HG02588 (cell line): Measurements from ENCODE around the gene TRPV3.
A peak's percentile ranks its signal among the peaks of the same experiment; 100 is the strongest.
"Not testable (repeated sequence)": the region's sequence is repeated elsewhere in the genome, so short reads cannot be mapped to it uniquely, and the experiment has no call there.

ENCODE experiments used
- ATAC-seq: cut with Tn5 transposase; IDR thresholded peaks from one replicate; pipeline ENCODE4 v1.9.1; 2021; ENCODE audit warnings: mild to moderate bottlenecking, moderate library complexity; ENCODE audit not compliant: unreplicated experiment

The TRPV3 gene

DNA sequence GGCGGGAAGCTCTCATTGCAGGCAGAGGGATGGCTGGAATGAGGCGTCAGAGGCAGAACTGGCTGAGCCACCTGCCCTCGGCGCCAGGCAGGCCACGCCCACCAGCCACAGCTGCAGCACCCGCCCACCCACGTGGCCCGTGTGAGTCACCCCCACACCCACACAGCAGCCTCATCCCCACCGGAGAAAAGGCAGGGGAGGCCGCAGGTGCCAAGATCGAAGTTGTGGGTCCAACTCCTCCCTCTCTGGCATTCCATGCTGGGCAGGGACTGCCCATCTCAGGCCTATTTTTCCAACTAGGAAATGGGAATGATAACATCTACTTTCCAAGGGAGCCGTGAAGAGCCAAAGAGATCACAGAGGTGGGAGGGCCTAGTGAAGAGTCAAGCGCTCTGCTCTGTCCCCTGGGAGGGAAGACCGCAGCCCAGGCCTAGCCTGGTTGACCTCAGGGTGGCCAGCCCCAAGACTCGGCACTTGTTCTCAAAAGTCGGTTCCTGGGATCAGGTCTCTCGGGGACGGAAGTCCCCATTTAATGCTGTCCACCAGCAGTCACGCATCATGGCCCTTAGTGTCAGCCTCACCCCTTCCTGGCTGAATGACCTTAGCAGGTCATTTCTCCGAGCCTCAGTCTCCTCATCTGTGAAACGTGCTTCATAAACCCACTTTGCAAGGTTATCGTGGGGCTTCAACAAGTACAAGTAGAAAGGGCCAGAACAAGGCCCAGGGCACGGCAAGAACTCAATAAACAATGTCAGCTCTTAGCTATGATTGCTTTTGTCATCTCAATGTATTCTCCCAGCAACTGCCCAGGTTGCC, at the start of gene TRPV3:
TSS of gene TRPV3 (minus strand) at position 45 of the 816 bp plus-strand sequence. CDS start 2,962 bp downstream, outside the sequence.
- peak; percentile 38 for ATAC-seq

DNA sequence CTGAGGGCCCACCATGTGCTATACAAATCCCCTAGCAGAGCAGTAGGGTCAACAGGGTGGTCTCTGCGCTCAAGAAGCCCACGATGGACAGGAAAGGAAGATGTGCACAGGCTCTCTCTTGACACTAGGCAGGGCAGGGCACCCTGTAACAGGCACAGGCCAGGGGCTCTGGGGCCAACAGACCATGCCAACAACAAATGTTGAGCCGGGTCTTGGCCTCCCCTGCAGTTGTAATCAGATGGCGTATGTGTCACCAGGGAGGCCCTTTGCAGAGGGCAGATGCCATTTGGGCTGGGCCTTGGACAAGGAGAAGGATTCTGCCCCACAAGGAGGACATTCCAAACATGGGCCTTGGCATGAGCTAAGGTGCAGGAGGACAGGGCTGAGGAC, 46.3 kb upstream of the TRPV3 start:
- no peak for ATAC-seq

DNA sequence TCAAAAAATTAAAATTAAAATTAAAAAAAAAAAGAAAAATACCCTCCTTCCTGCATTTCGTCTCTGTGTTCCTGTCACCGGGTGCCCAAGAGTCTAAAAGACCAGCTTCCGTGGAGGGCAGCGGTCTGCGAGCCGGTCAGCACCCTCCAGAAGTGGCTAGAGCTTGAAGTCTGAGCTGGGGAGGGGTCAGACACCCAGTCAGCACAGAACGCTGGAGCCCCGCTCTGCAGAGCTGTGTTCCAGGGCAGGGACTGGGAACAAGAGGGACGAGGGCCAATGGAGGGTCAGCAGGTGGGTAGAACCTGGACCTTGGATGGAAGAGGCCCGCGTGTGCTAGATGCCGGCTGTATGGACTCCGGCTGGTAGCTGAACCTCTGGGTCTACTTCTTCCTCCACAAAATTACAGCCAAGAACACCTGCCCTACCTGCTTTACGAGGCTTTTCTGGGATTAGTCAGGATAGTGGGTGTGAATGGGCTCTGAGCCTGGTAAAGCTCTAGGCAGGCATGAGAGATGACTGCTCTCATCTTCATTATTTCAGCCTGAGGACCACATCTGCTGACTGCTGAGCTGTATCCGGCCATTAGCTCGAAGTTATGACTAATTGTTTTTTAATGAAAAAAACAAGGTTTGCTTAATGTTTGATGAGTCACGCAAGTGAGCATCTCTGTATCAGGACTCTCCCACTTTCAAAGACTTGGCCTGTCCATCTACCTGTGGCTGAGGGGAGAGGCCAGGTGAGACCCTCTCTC, 45.7 kb upstream of the TRPV3 start:
- ATAC-seq, result no peak

DNA sequence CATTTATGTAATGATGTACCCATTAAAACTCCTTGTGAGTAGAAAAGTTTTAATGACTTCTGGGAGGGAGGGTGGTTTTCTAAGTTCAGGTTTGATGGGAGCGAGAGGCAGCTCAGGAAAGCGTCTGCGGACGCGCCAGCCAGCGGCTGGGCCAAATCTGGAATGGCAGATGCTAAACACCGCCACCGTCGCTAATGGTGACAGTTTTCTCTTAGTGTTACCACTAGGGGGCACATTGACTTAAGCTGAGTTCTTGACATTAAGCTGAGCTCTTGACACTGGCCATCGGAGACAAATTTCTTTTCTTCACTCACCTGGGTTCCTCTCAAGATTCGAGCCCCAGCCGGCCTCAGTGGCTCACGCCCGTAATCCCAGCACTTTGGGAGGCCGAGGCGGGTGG, 44.9 kb upstream of the TRPV3 start:
- no peak for ATAC-seq

DNA sequence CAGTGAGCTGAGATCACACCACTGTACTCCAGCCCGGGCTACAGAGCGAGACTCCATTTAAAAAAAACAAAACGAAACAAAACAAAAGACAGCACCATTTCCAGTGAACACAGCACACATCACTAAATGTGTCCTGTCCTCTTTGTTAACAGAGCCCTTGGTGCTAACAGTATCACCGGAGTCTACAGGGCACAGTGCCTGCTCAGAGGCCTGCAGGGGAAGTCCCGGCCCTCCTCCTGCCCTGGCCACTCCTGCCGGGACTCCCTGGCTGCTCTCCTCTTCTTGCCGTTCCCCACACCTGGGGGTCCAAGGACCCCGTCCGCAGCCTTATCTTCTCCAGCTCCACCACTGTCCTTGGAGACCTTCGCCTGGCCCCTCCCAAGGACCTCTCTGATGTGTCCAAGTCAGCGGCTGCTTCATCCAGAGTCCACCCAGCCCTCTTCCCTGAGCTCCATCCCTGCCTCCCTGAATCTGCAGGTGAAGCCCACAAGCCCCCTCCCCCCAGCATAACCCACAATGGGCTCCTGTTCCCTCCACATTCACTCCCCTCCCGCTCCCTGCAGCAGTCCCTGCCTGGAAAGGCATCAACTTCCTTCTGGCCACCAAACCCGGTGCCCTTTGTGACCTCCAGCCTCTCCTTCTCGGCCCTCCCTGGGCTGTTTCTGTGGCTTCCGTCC, 43.1 kb upstream of the TRPV3 start:
- ATAC-seq, result no peak

DNA sequence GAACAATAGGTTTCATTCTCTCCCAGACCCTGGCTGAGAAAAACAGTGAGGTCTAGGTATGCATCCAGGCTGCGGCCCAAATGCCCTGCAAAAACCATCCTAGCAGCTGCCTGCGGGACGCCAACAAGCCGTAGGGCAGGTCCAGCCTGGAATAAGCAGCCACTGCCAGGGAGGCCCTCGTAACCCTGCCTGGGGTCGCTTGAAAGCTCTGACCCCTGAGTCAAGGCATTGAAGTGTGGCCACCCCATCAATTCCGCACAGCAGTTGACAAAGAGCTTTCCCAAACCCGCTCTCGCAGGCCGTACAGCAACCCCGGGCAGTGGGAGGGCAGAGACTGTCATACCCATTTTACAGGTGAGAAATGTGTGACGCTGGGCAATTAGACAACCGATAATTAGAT, 40.5 kb upstream of the TRPV3 start:
- no peak for ATAC-seq

DNA sequence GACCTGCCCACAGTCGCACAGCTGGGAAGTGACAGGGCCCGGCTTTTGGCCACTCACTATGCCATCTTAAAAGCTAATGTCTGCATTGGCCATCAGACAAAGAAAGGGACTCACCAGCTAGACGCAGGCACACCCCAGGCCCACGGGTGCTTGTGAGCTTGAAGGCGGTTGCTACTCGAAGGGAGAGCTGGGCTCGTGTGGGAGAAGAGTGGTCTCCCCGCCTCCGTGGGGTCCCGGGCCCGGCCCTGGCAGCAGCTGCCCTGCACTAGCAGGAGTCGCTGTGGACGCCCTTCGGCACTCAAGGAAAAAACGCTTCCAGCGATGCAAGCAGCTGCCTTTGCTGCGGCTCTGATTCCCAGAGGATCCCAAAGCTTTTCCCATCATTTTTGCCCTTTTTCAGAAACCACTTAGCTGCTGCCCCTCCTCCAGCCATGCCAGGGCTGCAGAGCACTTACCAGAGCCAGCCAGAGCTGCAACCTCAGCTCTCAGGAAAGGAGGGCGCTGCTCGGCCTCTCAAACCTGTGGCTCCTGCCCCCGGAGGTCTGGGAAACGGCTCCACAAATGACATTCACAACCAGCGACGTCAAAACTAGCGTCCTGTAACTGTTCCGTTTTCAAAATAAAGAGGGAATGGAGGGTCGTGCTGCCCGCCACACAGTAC, 39.3 kb upstream of the TRPV3 start:
- ATAC-seq, result no peak

DNA sequence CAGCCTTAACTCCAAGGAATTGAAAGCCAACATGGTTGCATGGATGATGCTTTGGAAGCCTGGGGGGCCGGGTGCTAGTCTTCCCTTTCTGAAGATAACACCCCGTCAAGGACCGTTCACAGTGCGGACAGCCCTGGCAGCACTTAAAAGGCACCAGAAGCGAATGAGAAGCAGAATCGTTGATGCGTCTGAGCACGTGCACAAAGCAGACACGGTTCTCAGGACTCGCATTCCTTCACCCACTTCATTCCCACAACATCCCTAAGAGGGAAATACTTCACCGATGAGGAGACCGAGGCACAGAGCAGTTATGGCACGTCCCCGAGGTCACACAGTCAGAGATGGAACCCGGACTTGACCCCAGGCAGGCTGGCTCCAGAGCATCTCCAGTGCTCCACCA, 37.4 kb upstream of the TRPV3 start:
- ATAC-seq, result no peak

DNA sequence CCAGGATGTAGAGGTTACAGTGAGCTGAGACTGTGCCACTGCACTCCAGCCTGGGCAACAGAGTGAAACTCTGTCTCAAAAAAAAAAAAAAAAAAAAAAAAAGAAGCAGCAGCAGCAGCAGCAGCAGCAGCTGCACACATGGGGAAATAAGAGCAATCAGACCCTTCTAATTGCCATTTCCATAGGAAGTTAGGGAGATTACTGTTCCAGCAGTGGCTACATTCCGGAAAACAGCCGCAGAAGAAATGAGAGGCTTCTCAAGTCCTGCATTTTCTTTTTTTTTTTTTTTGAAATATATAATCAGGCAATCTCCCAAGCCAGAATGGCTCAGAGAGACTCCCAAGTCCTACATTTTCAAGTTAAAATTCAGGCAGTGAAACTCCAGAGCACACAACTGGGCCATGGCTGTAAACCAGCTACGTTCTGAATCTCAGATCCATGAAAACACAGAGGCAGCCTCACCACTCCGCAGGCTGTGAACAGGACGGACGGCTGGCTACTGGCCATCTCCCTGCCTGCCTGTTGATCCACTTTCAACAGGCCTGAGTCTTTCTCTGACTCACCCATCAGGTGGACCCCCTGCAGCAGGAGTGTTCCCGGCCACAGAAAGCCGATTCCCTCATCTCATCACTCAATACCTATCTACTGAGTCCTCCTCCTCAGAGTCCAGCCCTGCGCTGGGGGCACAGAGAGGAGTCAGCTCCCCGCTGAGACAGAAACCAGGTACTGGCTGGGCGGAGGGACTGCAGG, 36.6 kb upstream of the TRPV3 start:
- no peak for ATAC-seq

DNA sequence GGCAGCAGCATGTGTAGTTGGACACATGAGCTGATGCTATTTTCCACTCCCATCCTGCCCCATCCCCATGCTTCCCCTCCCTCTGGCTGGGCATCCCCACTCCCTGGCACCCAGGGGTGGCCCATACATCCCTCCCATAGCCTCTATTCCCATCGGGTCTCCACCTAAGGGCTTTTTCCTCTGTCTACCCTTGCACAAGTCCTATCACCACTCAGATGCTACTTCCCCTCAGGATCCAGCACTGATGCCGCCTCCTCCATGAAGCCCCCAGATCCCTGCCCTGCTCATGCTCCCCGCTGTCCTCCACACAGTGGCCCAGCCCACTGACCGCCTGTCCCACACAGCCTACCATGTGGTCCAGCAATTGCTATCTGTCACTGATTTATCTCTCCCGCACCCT, 35.8 kb upstream of the TRPV3 start:
- no peak for ATAC-seq

DNA sequence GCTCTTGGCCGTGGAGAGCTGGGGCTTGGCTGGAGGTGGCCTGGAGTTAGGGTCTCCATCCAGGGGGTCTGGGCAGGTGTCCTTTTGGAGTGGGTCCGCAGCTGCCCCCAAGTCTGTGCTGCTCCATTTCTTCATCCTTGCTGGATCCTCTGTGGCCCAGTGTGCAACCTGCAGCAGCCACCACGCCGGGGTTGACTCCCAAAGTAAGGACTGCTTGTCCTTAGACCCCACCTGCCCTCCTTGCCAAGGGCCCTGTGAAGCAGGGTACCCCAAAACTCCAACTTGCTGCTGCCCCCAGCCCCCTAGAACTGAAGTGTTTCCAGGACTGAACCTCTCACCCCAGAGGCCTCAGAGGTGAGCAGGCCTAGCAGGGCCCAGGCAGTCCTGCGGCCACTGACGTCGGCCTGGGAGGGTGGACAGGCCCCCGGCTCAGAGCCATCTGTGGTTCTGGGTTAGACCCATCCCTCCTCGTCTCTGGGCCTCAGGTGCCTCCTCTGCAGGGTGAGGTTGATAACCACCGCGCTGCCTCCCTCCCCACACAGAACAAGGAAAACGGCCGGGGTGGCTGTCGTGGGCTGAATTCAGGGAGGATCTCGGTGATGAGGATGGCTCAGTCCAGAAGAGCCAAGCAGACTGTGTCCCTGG, 34.7 kb upstream of the TRPV3 start:
- ATAC-seq, result no peak

DNA sequence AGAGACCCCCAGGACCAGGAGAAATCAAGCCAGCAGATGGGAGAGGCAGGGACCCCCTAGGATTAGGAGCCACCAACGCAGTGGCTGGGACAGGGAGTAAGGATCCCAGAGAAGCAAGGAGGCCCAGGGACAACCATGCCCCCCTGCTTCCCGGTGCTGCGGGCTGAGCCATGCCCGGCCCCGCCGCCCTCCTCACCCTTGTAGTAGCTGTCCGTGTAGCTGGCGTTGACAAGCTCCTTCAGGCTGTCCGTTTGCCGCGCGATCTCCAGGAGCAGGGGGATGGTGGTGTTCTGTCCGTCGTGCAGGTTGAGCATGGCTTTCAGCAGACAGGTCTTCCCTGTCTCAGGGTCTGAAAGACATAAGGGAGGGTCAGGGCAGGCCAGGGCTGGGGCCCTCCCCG, 33.2 kb upstream of the TRPV3 start:
- no peak for ATAC-seq

DNA sequence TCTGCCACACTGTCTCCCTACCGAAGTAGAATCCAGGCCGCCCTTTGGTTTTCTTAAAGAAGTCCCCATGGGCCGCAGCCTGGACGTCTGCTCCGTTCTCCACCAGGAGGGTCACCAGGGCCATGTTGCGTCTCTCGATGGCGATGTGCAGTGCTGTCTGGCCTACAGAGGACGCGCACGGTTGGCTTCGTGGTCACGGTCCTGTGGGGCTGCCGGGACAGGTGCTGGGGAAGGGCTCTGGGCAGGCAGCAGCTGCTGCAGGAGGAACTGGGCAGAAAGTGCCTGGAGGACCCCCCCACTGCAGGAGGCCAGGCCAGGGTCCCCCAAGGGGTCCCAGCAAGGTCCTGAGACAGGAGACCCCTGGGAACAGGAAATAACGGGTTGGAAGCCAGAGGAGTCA, 32.6 kb upstream of the TRPV3 start:
- ATAC-seq, result no peak

DNA sequence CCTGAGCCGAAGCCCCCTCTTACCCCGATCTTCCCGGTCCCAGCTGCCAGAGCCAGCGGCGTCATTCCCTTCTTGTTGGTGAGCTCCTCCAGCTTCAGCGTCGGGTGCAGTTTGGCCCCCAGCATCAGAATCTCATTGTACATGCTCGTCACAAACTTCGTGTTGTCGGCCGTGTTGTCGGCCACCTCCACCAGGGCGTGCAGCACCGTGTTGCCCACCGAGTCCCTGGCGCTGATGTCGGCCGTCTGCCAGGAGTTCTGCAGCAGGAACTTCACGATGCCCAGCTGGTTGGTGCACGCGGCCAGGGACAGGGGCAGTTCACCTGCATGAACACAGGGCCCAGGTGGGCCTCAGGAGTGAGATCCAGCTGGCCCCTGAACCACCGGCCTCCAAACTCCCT, 32.2 kb upstream of the TRPV3 start:
- ATAC-seq, result no peak

DNA sequence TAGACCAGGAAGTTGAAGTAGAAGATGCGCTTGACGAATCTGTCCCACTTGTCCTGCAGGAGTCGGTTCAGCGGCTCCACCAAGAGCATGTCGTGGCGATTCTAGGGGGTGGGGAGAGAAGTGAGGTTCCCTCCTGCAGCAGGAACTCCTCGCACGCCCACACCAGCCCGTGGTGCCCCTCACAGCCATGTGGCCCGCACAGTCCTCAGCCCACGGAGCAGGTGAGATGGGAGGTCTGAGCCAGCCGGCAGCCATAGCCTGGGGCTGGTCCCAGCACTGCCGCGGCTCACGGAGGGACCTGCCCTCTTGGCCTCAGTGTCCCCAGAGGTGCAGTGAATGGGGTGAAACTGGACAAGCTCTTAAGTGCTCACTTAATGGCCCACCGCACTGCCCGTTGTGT, 28.2 kb upstream of the TRPV3 start:
- ATAC-seq, result no peak

DNA sequence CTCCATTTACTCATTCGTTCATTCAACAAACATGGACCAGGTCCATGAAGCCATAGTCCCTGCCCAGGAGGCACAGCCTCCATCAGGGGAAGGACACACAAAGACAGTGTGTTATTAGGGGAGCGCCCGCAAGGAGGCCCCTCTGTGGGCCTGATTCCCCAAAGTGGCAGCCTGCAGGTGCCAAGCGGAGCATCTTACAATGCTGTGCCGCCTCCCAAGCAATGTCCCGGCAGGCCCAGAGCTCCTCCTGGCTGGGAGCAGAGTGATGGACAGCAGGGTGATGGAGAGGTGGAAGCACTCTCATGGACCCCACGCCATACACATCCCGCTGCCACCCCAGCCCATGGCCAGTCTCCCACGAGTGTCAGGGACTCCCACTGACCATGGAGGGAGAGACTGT, 25.8 kb upstream of the TRPV3 start:
- no peak for ATAC-seq

DNA sequence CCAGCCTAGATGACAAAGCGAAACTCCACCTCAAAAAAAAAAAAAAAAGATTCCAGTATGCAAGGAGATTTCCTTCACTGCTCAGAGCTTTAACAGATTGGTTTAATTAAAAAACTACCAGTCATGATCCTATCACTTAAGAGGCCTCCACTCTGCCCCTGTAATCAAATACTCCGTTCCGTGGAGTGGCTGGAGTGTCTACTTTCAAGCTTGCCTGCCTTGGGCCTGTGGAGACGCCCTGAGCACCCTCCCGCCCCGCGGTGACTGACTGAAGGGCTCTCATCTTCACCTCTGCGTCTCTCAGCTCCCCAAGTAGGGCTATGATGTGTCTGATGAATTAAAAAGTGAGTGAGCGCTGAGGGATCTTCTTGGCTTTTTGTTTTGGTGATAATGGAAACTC, 25.3 kb upstream of the TRPV3 start:
- no peak for ATAC-seq

DNA sequence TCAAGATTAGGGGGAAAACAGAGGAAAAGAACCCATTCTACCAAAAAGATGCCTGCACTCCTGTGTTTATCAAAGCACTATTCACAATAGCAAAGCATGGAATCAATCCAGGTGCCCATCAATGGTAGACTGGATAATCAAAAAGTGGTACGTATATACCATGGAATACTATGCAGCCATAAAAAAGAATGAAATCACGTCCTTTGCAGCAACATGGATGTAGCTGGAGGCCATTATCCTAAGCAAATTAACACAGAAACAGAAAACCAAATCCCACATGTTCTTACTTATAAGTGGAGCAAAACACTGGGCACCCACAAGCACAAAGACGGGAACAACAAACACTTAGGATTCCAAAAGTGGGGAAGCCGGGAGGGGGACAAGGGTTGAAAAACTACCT, 21.1 kb upstream of the TRPV3 start:
- ATAC-seq, result not testable (repeated sequence)

DNA sequence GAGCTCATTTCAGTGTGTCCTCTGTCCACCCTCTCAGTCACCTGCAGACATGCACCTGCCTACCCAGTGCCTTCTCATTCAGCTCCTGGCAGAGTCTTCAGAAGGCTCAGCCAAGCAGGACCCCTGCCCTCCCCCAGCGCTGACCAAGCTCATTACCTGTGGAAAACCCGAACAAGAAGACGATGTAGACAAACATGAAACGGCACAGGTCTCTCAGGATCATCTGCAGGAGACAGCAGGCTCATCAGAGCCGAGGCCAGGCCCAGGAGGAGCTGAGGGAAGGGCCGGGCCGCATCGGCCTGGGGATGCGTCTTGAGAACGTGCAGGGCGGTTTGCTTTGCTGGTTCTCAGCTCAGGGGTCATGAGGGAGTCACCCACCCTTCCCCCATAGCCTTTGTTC, 19.4 kb upstream of the TRPV3 start:
- ATAC-seq, result no peak

DNA sequence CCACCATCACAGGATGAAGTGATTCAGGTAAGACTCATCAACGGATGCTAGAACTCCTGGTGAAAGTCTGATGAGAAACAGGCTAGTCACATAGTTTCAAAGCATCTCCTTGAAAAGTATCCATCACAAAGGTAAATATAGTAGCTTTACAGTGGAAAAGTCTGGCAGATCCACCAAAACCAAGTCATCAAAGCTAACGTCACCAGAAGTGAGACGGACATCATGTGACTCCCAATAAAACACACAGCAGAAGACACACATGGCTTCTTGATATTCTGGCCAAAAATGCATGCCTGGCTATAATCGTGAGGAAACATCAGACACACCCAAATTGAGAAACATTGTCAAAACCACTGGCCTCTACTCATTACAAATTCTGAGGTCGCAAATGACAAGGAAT, 17.9 kb upstream of the TRPV3 start:
- no peak for ATAC-seq
